ENCODE measurements around the gene PLPP7. TPM values are rescaled to one million over a fixed set of nuclear protein-coding genes. Genes with fewer than 3 reads are reported as not detected.

Gene PLPP7
- total RNA-seq, 1 experiment from 2014 or later, result not detected

DNA sequence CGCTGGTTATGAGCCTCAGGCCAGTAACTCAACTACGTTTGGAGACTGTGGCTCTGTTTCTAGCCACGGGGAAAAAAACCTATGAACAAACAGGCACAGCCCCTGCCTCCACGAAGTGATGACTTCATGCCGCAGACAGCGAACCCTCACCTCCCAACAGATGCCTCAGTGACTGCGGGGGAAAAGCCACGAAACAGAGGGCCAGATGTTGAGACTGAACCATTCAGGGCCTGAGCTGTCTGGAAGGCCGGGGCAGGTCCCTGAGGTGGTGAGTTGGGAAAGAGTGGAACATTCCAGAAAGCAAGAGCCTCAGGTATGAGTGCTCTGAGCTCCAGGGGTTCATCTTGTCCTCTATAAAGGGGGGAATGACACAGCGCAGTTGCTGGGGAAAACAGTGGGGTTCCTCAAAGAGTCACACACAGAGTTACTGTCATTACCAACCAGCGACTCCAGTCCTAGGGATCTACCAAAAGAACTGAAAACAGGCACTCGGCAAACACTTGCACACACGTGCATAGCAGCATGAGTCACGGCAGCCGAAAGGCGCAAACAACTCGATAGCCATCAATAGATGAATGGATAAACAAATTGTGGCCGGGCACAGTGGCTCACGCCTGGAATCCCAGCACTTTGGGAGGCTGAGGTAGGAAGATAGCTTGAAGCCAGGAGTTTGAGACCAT lies 15.3 kb downstream of the PLPP7 start:
- ChIA-PET POLR2A (no interaction called here), CTCF (no interaction called here)
- H3K36me3 Mint-ChIP-seq (ENCODE audit: insufficient read depth, unreplicated experiment), result no peaks in the 10 kb centered on the region
- H3K9me3 Mint-ChIP-seq (ENCODE audit: unreplicated experiment), result no peaks in the 10 kb centered on the region
- no peak overlapping the region for H3K27ac Mint-ChIP-seq (ENCODE audit: low read depth, unreplicated experiment)
- no peak overlapping the region for H3K4me3 Mint-ChIP-seq (ENCODE audit: unreplicated experiment)
- H3K27me3 Mint-ChIP-seq (ENCODE audit: insufficient read depth, unreplicated experiment), result no peaks in the 10 kb centered on the region
- no peak for TF ChIP-seq CTCF (IDR thresholded peaks at IDR 0.05; ENCODE audit: unreplicated experiment)
- H3K4me1 Mint-ChIP-seq (ENCODE audit: insufficient read depth, unreplicated experiment), result no peaks in the 10 kb centered on the region
- BruUV-seq (replicated peaks), result no TSS peak
- DNase-seq (ENCODE audit: unreplicated experiment), result no peak
- intact Hi-C loops (cut with micrococcal nuclease), result no loop called here

- CTCF ChIA-PET, result interaction anchor here (0.6 to 1.2 kb wide), 2 partner anchors 57 to 155 kb away, joined by 3 to 4 read pairs; no protein-coding TSS in a partner anchor
- no TSS peak for BruUV-seq (replicated peaks)
- Mint-ChIP-seq H3K4me1 (ENCODE audit: insufficient read depth, unreplicated experiment) (no peaks in the 10 kb centered on the region), H3K9me3 (ENCODE audit: unreplicated experiment) (no peaks in the 10 kb centered on the region), H3K4me3 (ENCODE audit: unreplicated experiment) (no peak overlapping the region), H3K27me3 (ENCODE audit: insufficient read depth, unreplicated experiment) (no peaks in the 10 kb centered on the region), H3K27ac (ENCODE audit: low read depth, unreplicated experiment) (no peak overlapping the region), H3K36me3 (ENCODE audit: insufficient read depth, unreplicated experiment) (no peaks in the 10 kb centered on the region)
- POLR2A ChIA-PET, result no interaction called here
- intact Hi-C loops (cut with micrococcal nuclease), result no loop called here
- TF ChIP-seq CTCF (IDR thresholded peaks at IDR 0.05; ENCODE audit: unreplicated experiment), result no peak
- DNase-seq (ENCODE audit: unreplicated experiment), result no peak
Observed at GRCh38 chr9:131306397-131307004, 17.0 kb downstream of the PLPP7 start.

GRCh38 chr9:131307974-131308373 lies 18.5 kb downstream of the PLPP7 start:
- POLR2A ChIA-PET, result no interaction called here
- no peak for TF ChIP-seq CTCF (IDR thresholded peaks at IDR 0.05; ENCODE audit: unreplicated experiment)

GRCh38 chr9:131308452-131308851 lies 18.9 kb downstream of the PLPP7 start:
- BruUV-seq (replicated peaks), result no TSS peak
- H3K36me3 Mint-ChIP-seq (ENCODE audit: insufficient read depth, unreplicated experiment), result no peaks in the 10 kb centered on the region
- no peak for TF ChIP-seq CTCF (IDR thresholded peaks at IDR 0.05; ENCODE audit: unreplicated experiment)
- DNase-seq (ENCODE audit: unreplicated experiment), result no peak
- no peaks in the 10 kb centered on the region for H3K9me3 Mint-ChIP-seq (ENCODE audit: unreplicated experiment)
- H3K4me3 Mint-ChIP-seq (ENCODE audit: unreplicated experiment), result no peak overlapping the region
- intact Hi-C loops (cut with micrococcal nuclease), result no loop called here
- H3K4me1 Mint-ChIP-seq (ENCODE audit: insufficient read depth, unreplicated experiment), result no peaks in the 10 kb centered on the region
- H3K27ac Mint-ChIP-seq (ENCODE audit: low read depth, unreplicated experiment), result no peak overlapping the region
- CTCF ChIA-PET, result no interaction called here
- no peaks in the 10 kb centered on the region for H3K27me3 Mint-ChIP-seq (ENCODE audit: insufficient read depth, unreplicated experiment)
- POLR2A ChIA-PET, result no interaction called here

More at GRCh38 chr9:131307974-131308373, 18.5 kb downstream of the PLPP7 start:
- DNase-seq (ENCODE audit: unreplicated experiment), result no peak
- intact Hi-C loops (cut with micrococcal nuclease), result no loop called here
- H3K27ac Mint-ChIP-seq (ENCODE audit: low read depth, unreplicated experiment), result no peak overlapping the region
- H3K4me3 Mint-ChIP-seq (ENCODE audit: unreplicated experiment), result no peak overlapping the region
- no peaks in the 10 kb centered on the region for H3K9me3 Mint-ChIP-seq (ENCODE audit: unreplicated experiment)
- H3K27me3 Mint-ChIP-seq (ENCODE audit: insufficient read depth, unreplicated experiment), result no peaks in the 10 kb centered on the region
- CTCF ChIA-PET, result no interaction called here
- H3K36me3 Mint-ChIP-seq (ENCODE audit: insufficient read depth, unreplicated experiment), result no peaks in the 10 kb centered on the region
- no TSS peak for BruUV-seq (replicated peaks)
- no peaks in the 10 kb centered on the region for H3K4me1 Mint-ChIP-seq (ENCODE audit: insufficient read depth, unreplicated experiment)
